OCI-LY3 (cell line): Measurements from ENCODE around the gene SERPINA10.

Experiments
- H2AFZ ChIP-seq: fragments of 200-600, 300-600 bp; shearing (Covaris generic); 2 replicates; pipeline ENCODE4 v1.6.0; 2014; ENCODE audit warnings: antibody characterized with exemption, low read depth, low read length
- H3K27ac ChIP-seq: fragments of 200-600, 300-600 bp; sonication (generic); 2 replicates; pipeline ENCODE4 v1.5.1; 2014; ENCODE audit warnings: mild to moderate bottlenecking, low read length, moderate library complexity, mixed read lengths
- H3K27me3 ChIP-seq: fragments of 200-600, 300-600 bp; sonication (generic); 2 replicates; pipeline ENCODE4 v1.6.1; 2014; ENCODE audit warnings: low read depth, low read length, mixed read lengths
- H3K36me3 ChIP-seq: fragments of 200-600, 300-600 bp; sonication (generic); replicated peaks from 2 replicates; pipeline ENCODE3; 2014; ENCODE audit warnings: low read depth, low read length, mixed read lengths
- H3K4me1 ChIP-seq: fragments of 300-600, 200-600 bp; sonication (generic); 2 replicates; pipeline ENCODE4 v1.6.1; 2014; ENCODE audit warnings: low read length, mixed read lengths
- H3K4me2 ChIP-seq: fragments of 200-600, 300-600 bp; sonication (generic); 2 replicates; pipeline ENCODE4 v1.6.1; 2014; ENCODE audit warnings: low read length, mixed read lengths
- H3K4me3 ChIP-seq: fragments of 300-600, 200-600 bp; sonication (generic); 2 replicates; pipeline ENCODE4 v1.5.1; 2014; ENCODE audit warnings: antibody characterized with exemption, mild to moderate bottlenecking, low read length, moderate library complexity
- H3K79me2 ChIP-seq: fragments of 300-600, 200-600 bp; shearing (Covaris generic); 2 replicates; pipeline ENCODE4 v1.6.1; 2014; ENCODE audit warnings: mild to moderate bottlenecking, low read length, mixed read lengths
- H3K9ac ChIP-seq: fragments of 300-600, 200-600 bp; shearing (Covaris generic); 2 replicates; pipeline ENCODE4 v1.6.0; 2014; ENCODE audit warnings: mild to moderate bottlenecking, low read length, moderate library complexity
- H3K9me3 ChIP-seq: fragments of 200-600, 300-600 bp; shearing (Covaris generic); 2 replicates; pipeline ENCODE4 v1.6.1; 2014; ENCODE audit warnings: low read length, mixed read lengths; ENCODE audit not compliant: insufficient read depth
- H4K20me1 ChIP-seq: fragments of 200-600, 300-600 bp; sonication (generic); 2 replicates; pipeline ENCODE4 v1.6.1; 2016; ENCODE audit warnings: low read length, mixed read lengths; ENCODE audit not compliant: insufficient read depth
- CTCF ChIP-seq: fragments of 200-600, 300-600 bp; sonication (generic); IDR thresholded peaks from 2 replicates; pipeline ENCODE4 v1.5.1; 2014; ENCODE audit warnings: antibody characterized with exemption, low read length, low read depth
- EZH2phosphoT487 ChIP-seq: fragments of 200-600 bp; shearing (Covaris generic); IDR thresholded peaks from 2 replicates; pipeline ENCODE4 v1.6.1; 2018; ENCODE audit warnings: antibody characterized with exemption, mixed run types, low read depth

SERPINA10 gene

GRCh38 chr14:94239406-94239805, 53.7 kb downstream of the SERPINA10 start:
- Histone ChIP-seq H3K27ac (no peak overlapping the region), H3K4me1 (no peaks in the 10 kb centered on the region), H3K27me3 (no peaks in the 10 kb centered on the region), H2AFZ (no peak overlapping the region), H3K4me2 (no peak overlapping the region), H3K9me3 (no peaks in the 10 kb centered on the region), H3K79me2 (no peaks in the 10 kb centered on the region), H4K20me1 (no peaks in the 10 kb centered on the region), H3K4me3 (no peak overlapping the region), H3K9ac (no peak overlapping the region), H3K36me3 (no peaks in the 10 kb centered on the region)
- TF ChIP-seq CTCF (no peak), EZH2phosphoT487 (no peak)

- H3K4me2 ChIP-seq, result no peak overlapping the region
- H3K4me1 ChIP-seq, result no peaks in the 10 kb centered on the region
- no peaks in the 10 kb centered on the region for H3K36me3 ChIP-seq
- no peaks in the 10 kb centered on the region for H3K9me3 ChIP-seq
- H3K9ac ChIP-seq, result no peak overlapping the region
- TF ChIP-seq EZH2phosphoT487 (no peak), CTCF (no peak)
- no peak overlapping the region for H3K4me3 ChIP-seq
- H3K27ac ChIP-seq, result no peak overlapping the region
- no peak overlapping the region for H2AFZ ChIP-seq
- H3K27me3 ChIP-seq, result no peaks in the 10 kb centered on the region
- H3K79me2 ChIP-seq, result no peaks in the 10 kb centered on the region
- H4K20me1 ChIP-seq, result no peaks in the 10 kb centered on the region
Measured at GRCh38 chr14:94237983-94238382, 55.1 kb downstream of the SERPINA10 start.

- no peak overlapping the region for H3K4me2 ChIP-seq
- no peak overlapping the region for H3K27ac ChIP-seq
- H4K20me1 ChIP-seq, result no peaks in the 10 kb centered on the region
- no peaks in the 10 kb centered on the region for H3K36me3 ChIP-seq
- no peaks in the 10 kb centered on the region for H3K9me3 ChIP-seq
- H3K27me3 ChIP-seq, result no peaks in the 10 kb centered on the region
- TF ChIP-seq CTCF (no peak), EZH2phosphoT487 (no peak)
- no peak overlapping the region for H3K4me3 ChIP-seq
- H2AFZ ChIP-seq, result no peak overlapping the region
- H3K9ac ChIP-seq, result no peak overlapping the region
- H3K4me1 ChIP-seq, result no peaks in the 10 kb centered on the region
- no peaks in the 10 kb centered on the region for H3K79me2 ChIP-seq
Measured at GRCh38 chr14:94237046-94237445, 56.0 kb downstream of the SERPINA10 start.
